Naive thymus-derived CD8-positive, alpha-beta T cell (primary cell): Measurements from ENCODE around the gene SLC5A10. TPM values are rescaled to one million over a fixed set of nuclear protein-coding genes. Genes with fewer than 3 reads are reported as not detected.
"Not testable (repeated sequence)": the region's sequence is repeated elsewhere in the genome, so short reads cannot be mapped to it uniquely, and the experiment has no call there.

Experiments used
- ATAC-seq, 2 donors: fragments of 150-1000 bp; cut with Tn5 transposase in 1 of 2; sonication (Bioruptor Pico), chemical (Tn5 transposase) in 1 of 2; 1 replicate in 1 of 2; 2 replicates in 1 of 2; pipeline ENCODE4 v1.10.0; 2021; ENCODE audit warnings: mild to moderate bottlenecking in 2 of 2, moderate library complexity in 2 of 2
- POLR2A ChIA-PET: fragments of 350-600 bp; sonication (Branson Sonifier 250); formaldehyde crosslinking; loops from one replicate; lab custom pipeline; 2021; ENCODE audit warnings: antibody characterized with exemption; lab: Charles Lee
- DNase-seq, 10 donors: peaks; one replicate each; pipeline versions ENCODE4 v3.0.0 to v3.0.0-alpha.2; 2020 to 2022
- H3K27ac Mint-ChIP-seq, 10 donors: one replicate each; pipeline ENCODE4 v1.8.0; 2020 to 2022; ENCODE audit warnings: mild to moderate bottlenecking in 10 of 10, mixed read lengths in 10 of 10, moderate library complexity in 4 of 10, inconsistent platforms in 1 of 10
- H3K27me3 Mint-ChIP-seq, 5 donors: one replicate each; pipeline ENCODE4 v1.8.0; 2021 to 2022; ENCODE audit warnings: mixed read lengths in 5 of 5
- H3K36me3 Mint-ChIP-seq, 3 donors: one replicate each; pipeline ENCODE4 v1.8.0; 2020 to 2022; ENCODE audit warnings: mixed read lengths in 3 of 3, mild to moderate bottlenecking in 2 of 3, inconsistent platforms in 1 of 3
- H3K4me1 Mint-ChIP-seq, 4 donors: one replicate each; pipeline ENCODE4 v1.8.0; 2021 to 2022; ENCODE audit warnings: mixed read lengths in 4 of 4
- H3K4me3 Mint-ChIP-seq, 10 donors: one replicate each; pipeline ENCODE4 v1.8.0; 2020 to 2022; ENCODE audit warnings: mild to moderate bottlenecking in 10 of 10, mixed read lengths in 10 of 10, moderate library complexity in 6 of 10, inconsistent platforms in 1 of 10
- H3K9me3 Mint-ChIP-seq, 9 donors: one replicate each; pipeline ENCODE4 v1.8.0; 2020 to 2022; ENCODE audit warnings: mixed read lengths in 9 of 9, mild to moderate bottlenecking in 3 of 9, inconsistent platforms in 1 of 9, moderate library complexity in 1 of 9
- polyA plus RNA-seq, 3 donors: library from polyadenylated mRNA; unstranded; fragments of 300-500 nt; fragmentation: Illumina TruSeq; gene quantifications; one replicate each; pipeline ENCODE4 v1.2.3, GENCODE V29; 2021
- total RNA-seq, 8 experiments: library from RNA in 2 of 8; stranded (reverse) in 2 of 8; gene quantifications; one replicate each; pipeline ENCODE4 v1.2.3 and lab custom pipeline; 2021 to 2026

SLC5A10 gene
- total and polyA plus RNA-seq, 5 experiments from 2014 or later, result 0.06 to 0.25 (median 0.09) TPM; not detected in 2

DNA sequence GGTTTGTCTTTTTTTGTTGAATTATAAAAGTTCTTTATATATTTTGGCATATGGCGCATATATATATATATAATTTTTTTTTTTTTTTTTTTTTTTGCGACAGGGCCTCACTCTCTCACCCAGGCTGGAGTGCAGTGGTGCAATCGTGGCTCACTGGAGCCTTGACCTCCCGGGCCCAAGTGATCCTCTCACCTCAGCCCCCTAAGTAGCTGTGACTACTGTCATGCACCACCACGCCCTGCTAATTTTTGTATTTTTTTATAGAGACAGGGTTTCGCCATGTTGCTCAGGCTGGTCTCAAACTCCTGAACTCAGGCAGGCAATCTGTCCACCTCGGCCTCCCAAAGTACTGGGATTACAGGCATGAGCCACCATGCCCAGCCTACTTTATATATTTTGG, 29.4 kb upstream of the SLC5A10 start:
- peaks cover 0 to 31% (median 11%) of the 10 kb centered on the region in 3 donors for H3K36me3 Mint-ChIP-seq
- H3K9me3 Mint-ChIP-seq, H3K4me3 Mint-ChIP-seq, DNase-seq, H3K27me3 Mint-ChIP-seq, ATAC-seq: not testable (repeated sequence)
- POLR2A ChIA-PET, result interaction anchor here (0.6 kb wide), 2 partner anchors 16 to 20 kb away, joined by 4 to 10 read pairs; no protein-coding TSS in a partner anchor
- peak overlapping the region in 3 of 10 donors; percentile 42 to 84 (median 49) for H3K27ac Mint-ChIP-seq
- peaks cover 26 to 79% (median 72%) of the 10 kb centered on the region in 4 donors for H3K4me1 Mint-ChIP-seq

DNA sequence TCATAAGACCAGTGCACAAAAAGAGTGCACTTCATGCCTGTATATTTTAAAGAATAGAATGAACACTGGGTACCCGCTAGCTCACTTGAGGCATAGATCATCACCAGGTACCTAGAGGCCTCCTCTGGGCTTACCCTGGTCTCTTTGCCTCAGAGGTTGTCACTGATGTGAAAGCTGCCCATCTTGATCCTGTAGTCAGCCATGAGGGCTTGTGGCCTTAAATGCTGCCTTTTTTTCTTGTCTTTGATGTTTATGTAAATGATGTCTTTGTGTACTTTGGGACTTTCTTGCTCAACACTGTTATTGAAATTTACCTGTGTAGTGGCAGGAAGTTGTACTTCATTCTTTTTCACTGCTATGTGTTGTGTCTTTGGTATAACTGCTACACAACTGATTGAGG, 26.8 kb upstream of the SLC5A10 start:
- POLR2A ChIA-PET, result interaction anchor here (0.6 to 1.7 kb wide), 9 partner anchors 21 to 438 kb away, joined by 3 to 6 read pairs (median 3); partner anchors contain the start of gene PRPSAP2
- DNase-seq, result peak in 5 of 10 donors; percentile 4 to 53 (median 17)
- Mint-ChIP-seq H3K4me1 (peaks cover 14 to 60% (median 50%) of the 10 kb centered on the region in 4 donors), H3K9me3 (no peaks in the 10 kb centered on the region), H3K27ac (peak overlapping the region in 9 of 10 donors; percentile 71 to 87 (median 81)), H3K27me3 (no peaks in the 10 kb centered on the region), H3K36me3 (peaks cover 5 to 33% (median 22%) of the 10 kb centered on the region in 3 donors), H3K4me3 (peak overlapping the region in 9 of 10 donors; percentile 23 to 68 (median 50))
- ATAC-seq, result peak; percentile 66 to 70

DNA sequence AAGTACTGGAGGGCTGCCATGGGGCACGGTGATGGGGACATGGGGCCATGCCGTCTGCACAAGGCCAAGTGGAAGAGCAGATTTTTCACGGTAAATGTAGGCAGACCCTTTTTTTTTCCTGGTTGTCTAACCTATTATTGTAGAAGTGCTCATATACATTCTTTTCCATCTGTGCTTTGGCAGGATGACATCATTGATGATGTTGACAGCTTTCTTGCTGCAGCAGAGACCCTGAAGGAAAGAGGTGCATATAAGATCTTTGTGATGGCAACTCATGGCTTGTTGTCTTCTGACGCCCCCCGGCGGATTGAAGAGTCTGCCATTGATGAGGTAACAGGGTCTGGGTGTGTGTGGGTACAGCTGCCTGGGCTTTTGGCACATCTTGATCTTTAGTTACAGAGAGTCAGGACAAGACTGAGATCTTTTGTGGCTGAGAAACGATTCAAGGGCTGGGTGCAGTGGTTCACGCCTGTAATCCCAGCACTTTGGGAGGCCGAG, 23.3 kb upstream of the SLC5A10 start:
- Mint-ChIP-seq H3K27me3 (no peaks in the 10 kb centered on the region), H3K4me1 (peaks cover 13 to 59% (median 42%) of the 10 kb centered on the region in 4 donors), H3K4me3 (no peak overlapping the region), H3K9me3 (no peaks in the 10 kb centered on the region), H3K36me3 (peaks cover 5 to 53% (median 32%) of the 10 kb centered on the region in 3 donors), H3K27ac (peak overlapping the region in 3 of 10 donors; percentile 45 to 74 (median 52))
- POLR2A ChIA-PET, result interaction anchor here (1.1 kb wide), 1 partner anchor 27 kb away, joined by 4 read pairs; no protein-coding TSS in a partner anchor
- DNase-seq (no peak), ATAC-seq (no peak)

DNA sequence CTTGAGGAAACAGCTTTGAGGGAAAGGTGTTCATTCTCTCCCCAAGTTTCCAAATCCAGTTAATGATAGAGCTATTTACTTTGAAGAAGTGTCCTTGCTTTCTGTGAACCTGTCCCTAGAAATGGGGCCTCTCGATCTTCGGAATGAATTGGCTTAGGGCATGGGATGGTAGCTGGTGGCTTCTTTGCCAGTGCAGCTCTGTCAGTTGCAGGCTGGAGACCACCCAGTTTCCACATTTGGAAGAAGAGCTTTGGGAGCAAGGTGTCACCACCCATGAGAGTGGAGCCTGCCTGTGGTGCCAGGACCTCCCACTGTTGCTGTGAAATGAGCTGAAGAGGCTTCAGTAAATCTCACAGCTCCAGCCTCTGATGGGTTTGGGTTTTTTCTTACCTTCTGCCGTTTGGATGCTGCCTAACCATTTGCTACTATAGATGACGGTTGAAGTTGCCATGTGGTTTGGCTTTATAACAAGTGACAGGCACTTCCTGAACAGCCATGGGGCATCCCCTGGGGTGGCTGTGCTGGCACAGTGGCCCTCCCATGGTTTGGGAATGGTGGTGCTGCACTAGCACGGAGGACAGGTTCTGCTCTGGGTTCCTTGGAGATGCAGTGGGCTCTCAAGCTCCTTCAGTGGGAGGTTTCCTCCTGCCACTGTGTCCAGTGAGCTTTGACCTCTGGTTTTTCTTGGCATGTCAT, 19.5 kb upstream of the SLC5A10 start:
- DNase-seq (peak in 6 of 10 donors; percentile 24 to 72 (median 41)), ATAC-seq (peak; percentile 86 to 97)
- Mint-ChIP-seq H3K9me3 (no peaks in the 10 kb centered on the region), H3K4me1 (peaks cover 9 to 28% (median 19%) of the 10 kb centered on the region in 4 donors), H3K27me3 (no peaks in the 10 kb centered on the region), H3K4me3 (peak overlapping the region in 4 of 10 donors; percentile 26 to 44 (median 36)), H3K36me3 (peaks cover 5 to 40% (median 25%) of the 10 kb centered on the region in 3 donors), H3K27ac (peak overlapping the region in 6 of 10 donors; percentile 43 to 85 (median 69))
- POLR2A ChIA-PET, result interaction anchor here (0.7 to 1.6 kb wide), 5 partner anchors 9 to 91 kb away, joined by 3 to 7 read pairs (median 3); no protein-coding TSS in a partner anchor

DNA sequence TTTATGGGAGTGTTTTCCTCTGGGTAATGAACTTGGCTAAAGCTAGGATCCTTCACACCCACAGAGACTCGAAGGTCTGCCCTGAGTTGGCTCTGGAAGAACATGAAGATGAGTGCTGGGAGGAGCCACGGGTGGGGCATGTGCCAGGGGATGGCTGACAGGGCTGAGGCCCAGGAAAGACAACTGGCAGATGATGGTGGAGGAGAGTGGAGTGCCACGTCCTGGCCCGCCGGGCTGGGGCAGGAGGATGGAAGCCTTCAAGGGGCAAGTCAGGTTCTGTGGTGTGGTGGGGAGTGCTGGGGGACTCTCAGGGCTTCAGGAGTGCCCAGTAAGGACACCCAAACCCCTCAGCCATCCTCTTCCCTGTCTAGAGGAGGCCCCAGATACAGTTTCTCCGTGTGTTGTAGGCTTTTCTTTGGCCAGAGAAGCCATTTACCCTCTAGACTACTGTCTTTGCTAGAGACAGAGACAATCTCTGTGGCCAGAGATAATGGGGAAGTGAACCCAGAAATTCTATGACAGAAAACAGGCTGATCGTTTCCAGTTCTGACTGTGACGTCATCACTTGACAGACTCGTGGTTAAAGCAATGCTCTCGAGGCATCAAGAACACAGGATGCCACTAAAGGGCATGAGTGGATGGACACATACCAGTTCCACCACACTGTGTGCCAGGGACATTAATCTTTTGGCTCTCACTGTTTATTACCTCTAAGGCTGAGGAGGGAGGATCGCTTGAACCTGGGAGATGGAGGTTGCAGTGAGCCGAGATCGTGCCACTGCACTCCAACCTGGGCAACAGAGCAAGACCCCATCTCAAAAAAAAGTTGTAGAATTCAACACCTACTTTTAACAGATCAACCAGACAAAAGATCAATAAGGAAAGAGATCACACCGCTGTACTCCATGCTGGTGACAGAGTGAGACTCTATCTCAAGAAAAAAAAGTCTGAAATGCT, 18.6 kb upstream of the SLC5A10 start:
- Mint-ChIP-seq H3K27ac (peak overlapping the region in 7 of 10 donors; percentile 25 to 85 (median 77)), H3K4me1 (peaks cover 9 to 26% (median 18%) of the 10 kb centered on the region in 4 donors), H3K4me3 (peak overlapping the region in 4 of 10 donors; percentile 14 to 39 (median 26)), H3K9me3 (no peaks in the 10 kb centered on the region), H3K27me3 (no peaks in the 10 kb centered on the region), H3K36me3 (peaks cover 5 to 36% (median 23%) of the 10 kb centered on the region in 3 donors)
- ATAC-seq, result peak in 1 of 2 donors; percentile 22
- DNase-seq, result no peak
- POLR2A ChIA-PET, result interaction anchor here (1.1 to 1.6 kb wide), 3 partner anchors 10 to 22 kb away, joined by 3 to 7 read pairs (median 5); no protein-coding TSS in a partner anchor

DNA sequence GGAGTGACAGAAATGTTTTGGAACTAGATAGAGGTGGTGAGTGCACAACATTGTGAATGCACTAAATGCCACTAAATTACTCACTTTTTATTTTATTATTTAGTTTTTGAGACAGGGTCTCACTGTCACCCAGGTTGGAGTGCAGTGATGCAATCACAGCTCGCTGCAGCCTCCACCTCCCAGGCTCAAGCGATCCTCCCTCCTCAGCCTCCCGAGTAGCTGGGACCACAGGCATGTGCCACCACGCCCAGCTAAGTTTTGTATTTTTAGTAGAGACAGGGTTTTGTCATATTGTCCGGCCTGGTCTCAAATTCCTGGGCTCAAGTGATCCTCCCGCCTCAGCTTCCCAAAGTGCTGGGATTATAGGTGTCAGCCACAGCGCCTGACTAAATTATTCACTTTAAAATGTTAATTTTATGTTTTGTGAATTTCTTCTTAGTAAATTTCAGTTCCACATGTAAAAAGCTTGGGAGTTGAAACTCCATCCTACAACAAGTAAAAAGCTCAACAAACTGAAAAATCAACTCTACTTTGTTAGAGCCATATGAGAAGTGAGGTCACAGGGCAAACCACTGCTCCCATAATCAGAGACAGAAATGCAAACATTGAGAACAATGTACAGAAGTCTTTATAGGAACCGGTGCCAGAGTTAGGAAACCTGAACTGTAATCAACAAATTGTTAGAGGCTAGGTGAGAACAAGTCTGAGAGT, 13.8 kb upstream of the SLC5A10 start:
- Mint-ChIP-seq H3K9me3 (no peaks in the 10 kb centered on the region), H3K4me1 (peaks cover 6 to 18% (median 9%) of the 10 kb centered on the region in 4 donors), H3K27me3 (peaks cover 0 to 2% (median 0%) of the 10 kb centered on the region in 5 donors), H3K4me3 (no peak overlapping the region), H3K27ac (peak overlapping the region in 1 of 10 donors; percentile 19), H3K36me3 (no peaks in the 10 kb centered on the region)
- DNase-seq (no peak), ATAC-seq (no peak)
- POLR2A ChIA-PET, result no interaction called here

DNA sequence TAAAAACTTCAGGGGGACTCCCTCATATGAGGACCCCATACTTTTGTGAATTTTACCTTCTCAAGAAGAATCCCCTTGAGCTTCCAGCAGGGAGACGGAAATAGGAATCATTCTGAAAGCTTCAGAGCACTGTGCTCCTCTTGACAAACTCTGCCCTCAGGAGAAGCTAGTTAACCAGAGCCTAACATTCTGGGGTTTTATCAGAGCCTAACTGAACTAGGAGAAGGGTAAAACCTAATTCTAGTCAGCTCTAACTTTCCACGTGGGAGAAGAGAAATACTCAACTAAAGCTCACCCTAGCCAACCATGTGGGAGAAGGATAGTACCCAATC, 13.3 kb upstream of the SLC5A10 start:
- ATAC-seq (no peak), DNase-seq (no peak)
- no peak overlapping the region for H3K4me3 Mint-ChIP-seq
- H3K36me3 Mint-ChIP-seq, result no peaks in the 10 kb centered on the region
- peaks cover 0 to 2% (median 0%) of the 10 kb centered on the region in 5 donors for H3K27me3 Mint-ChIP-seq
- POLR2A ChIA-PET, result interaction anchor here (0.6 to 0.7 kb wide), 2 partner anchors 16 to 29 kb away, joined by 4 read pairs; no protein-coding TSS in a partner anchor
- no peaks in the 10 kb centered on the region for H3K9me3 Mint-ChIP-seq
- peak overlapping the region in 1 of 10 donors; percentile 19 for H3K27ac Mint-ChIP-seq
- H3K4me1 Mint-ChIP-seq, result peaks cover 1 to 13% (median 6%) of the 10 kb centered on the region in 4 donors

DNA sequence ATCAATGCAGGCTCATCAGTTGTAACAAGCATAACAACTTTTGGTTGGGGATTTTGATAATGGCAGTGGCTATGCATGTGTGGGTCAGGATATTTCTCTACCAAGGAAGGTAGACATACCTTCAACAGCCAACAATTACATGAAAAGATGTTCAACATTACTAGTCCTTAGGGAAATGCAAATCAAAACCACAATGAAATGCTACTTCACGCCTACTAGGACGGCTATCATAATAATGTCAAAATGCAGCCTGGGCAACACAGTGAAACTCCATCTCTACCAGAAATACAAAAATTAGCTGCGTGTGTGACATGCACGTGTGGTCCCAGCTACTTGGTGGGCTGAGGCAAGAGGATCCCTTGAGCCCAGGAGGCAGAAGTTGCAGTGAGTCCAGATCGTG, 7.3 kb upstream of the SLC5A10 start:
- DNase-seq (no peak), ATAC-seq (no peak)
- H3K4me3 Mint-ChIP-seq, result no peak overlapping the region
- no peak overlapping the region for H3K27ac Mint-ChIP-seq
- H3K9me3 Mint-ChIP-seq, result no peaks in the 10 kb centered on the region
- H3K27me3 Mint-ChIP-seq, result peaks cover 0 to 3% (median 0%) of the 10 kb centered on the region in 5 donors
- no peaks in the 10 kb centered on the region for H3K36me3 Mint-ChIP-seq
- H3K4me1 Mint-ChIP-seq, result peaks cover 10 to 29% (median 15%) of the 10 kb centered on the region in 4 donors
- POLR2A ChIA-PET, result interaction anchor here (0.7 kb wide), 1 partner anchor 17 kb away, joined by 3 read pairs; no protein-coding TSS in a partner anchor

DNA sequence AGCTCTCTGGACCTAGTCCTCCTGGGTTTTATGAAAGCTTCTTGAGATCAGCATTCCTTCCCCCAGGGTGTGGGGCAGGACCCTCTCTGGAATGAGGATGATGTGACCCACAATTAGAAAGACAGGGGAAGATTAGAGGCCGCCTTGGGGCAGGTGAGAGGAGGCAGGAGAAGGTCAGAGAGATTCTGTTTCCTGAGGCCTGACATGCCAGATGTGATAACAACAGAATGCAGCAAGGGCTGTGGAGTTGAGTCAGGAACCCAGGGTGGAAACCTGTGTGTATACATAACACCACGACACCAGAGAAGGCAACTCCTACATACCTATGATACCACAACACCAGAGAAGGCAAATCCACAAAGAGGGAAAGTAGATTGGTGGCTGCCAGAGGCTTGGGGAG, 5.4 kb upstream of the SLC5A10 start:
- POLR2A ChIA-PET, result no interaction called here
- H3K4me3 Mint-ChIP-seq, result no peak overlapping the region
- H3K9me3 Mint-ChIP-seq, result no peaks in the 10 kb centered on the region
- DNase-seq (no peak), ATAC-seq (no peak)
- H3K27me3 Mint-ChIP-seq, result peaks cover 0 to 1% (median 0%) of the 10 kb centered on the region in 5 donors
- peak overlapping the region in 1 of 10 donors; percentile 31 for H3K27ac Mint-ChIP-seq
- H3K36me3 Mint-ChIP-seq, result no peaks in the 10 kb centered on the region
- H3K4me1 Mint-ChIP-seq, result peaks cover 8 to 41% (median 18%) of the 10 kb centered on the region in 4 donors

DNA sequence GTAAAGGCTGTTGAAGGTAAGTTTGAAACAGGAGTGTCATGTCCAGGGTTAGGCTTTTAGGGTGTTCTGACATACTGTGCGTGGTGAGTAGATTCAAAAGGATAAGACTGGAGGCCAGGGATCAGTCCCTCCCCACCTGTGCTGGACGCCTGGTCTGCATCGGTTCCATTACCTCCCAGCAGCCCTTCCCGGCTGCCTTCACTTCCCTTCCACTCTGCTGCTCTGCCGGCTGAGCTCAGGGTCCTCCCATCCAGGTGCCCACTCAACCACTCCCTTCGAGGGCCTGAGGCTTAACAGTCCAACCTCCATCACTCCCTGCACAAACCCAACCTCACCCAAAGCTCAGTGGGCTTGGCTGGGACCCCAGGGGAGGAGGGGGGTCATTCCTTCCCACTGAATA, 4.1 kb upstream of the SLC5A10 start:
- H3K27me3 Mint-ChIP-seq, result peaks cover 0 to 1% (median 0%) of the 10 kb centered on the region in 5 donors
- H3K27ac Mint-ChIP-seq, result no peak overlapping the region
- no peaks in the 10 kb centered on the region for H3K9me3 Mint-ChIP-seq
- DNase-seq, result no peak
- ATAC-seq, result no peak
- H3K4me3 Mint-ChIP-seq, result no peak overlapping the region
- POLR2A ChIA-PET, result no interaction called here
- H3K4me1 Mint-ChIP-seq, result peaks cover 8 to 41% (median 18%) of the 10 kb centered on the region in 4 donors
- no peaks in the 10 kb centered on the region for H3K36me3 Mint-ChIP-seq

DNA sequence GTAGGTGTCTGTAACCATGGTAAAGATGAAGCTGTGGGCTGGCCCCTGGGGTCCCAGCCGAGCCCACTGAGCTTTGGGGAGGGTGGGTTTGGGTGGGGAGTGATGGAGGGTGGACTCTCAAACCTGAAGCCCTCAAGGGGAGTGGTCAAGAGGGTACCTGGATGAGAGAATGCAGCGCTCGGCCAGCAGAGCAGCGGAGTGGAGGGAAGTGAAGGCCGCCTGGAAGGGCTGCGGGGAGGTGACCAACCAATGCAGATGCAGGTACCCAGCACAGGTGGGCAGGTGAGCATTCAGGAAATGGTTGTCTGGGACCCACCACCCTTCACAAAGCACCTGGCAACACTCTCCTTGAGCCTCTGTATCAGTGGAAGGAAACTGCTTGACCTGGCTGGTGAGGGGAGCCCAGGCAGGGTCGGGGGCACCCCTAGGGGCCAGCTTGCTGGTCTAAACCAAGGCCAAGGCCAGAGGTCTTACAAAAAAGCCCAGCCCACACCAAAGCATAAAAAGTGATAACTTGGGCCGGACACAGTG, 3.4 kb upstream of the SLC5A10 start:
- peaks cover 8 to 45% (median 22%) of the 10 kb centered on the region in 4 donors for H3K4me1 Mint-ChIP-seq
- POLR2A ChIA-PET, result no interaction called here
- no peak overlapping the region for H3K4me3 Mint-ChIP-seq
- peaks cover 0 to 1% (median 0%) of the 10 kb centered on the region in 5 donors for H3K27me3 Mint-ChIP-seq
- no peaks in the 10 kb centered on the region for H3K9me3 Mint-ChIP-seq
- H3K36me3 Mint-ChIP-seq, result no peaks in the 10 kb centered on the region
- peak overlapping the region in 1 of 10 donors; percentile 50 for H3K27ac Mint-ChIP-seq
- no peak for ATAC-seq
- DNase-seq, result no peak
